G401 (cell line): ENCODE measurements around the gene CRYBB3. TPM values are rescaled to one million over a fixed set of nuclear protein-coding genes. Genes with fewer than 3 reads are reported as not detected.

Experiments
- DNase-seq: peaks from one replicate; pipeline ENCODE4 v3.0.0-alpha.2; 2015; ENCODE audit warnings: low spot score
- in situ Hi-C: cut with HindIII; loops from 2 replicates; pipeline ENCODE4 v1.10.0; 2016; ENCODE audit warnings: low sequenced_read_pairs, mixed read lengths
- total RNA-seq: library from RNA; depleted of rRNA; stranded (reverse); fragments of >200 nt; shearing (Covaris generic); gene quantifications from 2 replicates; pipeline ENCODE4 v1.2.3, GENCODE V29; 2014; rRNA removed

The CRYBB3 gene
- not detected in 2 replicates for total RNA-seq

DNA sequence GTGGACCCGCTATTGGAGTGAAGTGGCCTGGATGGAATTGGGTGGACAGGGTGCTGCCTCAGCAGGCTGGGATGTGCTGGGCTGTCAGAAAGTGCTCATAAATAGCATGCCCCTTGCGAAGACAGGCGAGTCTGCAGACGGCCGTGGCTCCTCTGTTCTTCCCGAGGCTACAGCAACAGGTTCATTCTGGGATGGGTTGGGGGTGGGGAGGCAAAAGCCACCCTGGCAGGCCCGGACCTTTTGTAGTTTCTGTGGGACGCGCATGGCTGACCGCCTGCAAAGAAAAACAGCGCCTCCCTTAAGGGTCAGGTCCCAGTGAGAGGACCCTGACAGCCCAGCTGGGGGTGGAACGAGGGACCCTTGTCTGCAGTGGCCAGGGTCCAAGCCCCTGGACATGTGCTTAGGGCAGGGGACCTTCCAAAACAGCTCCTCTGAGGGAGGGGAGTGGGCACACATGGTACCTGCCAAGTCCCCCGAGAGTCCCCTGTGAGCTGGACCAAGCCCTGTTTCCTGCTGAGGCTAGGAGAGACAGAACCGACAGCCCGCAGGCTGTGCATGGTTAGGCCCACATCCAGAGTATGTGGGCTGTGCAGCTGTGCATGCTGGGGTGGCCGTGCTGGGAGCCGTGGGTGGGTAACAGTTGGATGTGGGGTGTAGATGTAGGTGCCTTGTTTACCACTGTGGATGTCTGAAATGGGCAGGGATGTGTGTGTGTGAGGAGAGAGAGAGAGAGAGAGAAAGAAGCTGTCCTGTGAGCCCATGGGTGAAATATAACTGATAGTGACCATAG lies at the start of gene CRYBB3:
TSS of gene CRYBB3 (plus strand) at position 128 of the 790 bp plus-strand sequence. CDS start 1,539 bp downstream, outside the sequence.
- in situ Hi-C loops: no loop called here
- no peak for DNase-seq

DNA sequence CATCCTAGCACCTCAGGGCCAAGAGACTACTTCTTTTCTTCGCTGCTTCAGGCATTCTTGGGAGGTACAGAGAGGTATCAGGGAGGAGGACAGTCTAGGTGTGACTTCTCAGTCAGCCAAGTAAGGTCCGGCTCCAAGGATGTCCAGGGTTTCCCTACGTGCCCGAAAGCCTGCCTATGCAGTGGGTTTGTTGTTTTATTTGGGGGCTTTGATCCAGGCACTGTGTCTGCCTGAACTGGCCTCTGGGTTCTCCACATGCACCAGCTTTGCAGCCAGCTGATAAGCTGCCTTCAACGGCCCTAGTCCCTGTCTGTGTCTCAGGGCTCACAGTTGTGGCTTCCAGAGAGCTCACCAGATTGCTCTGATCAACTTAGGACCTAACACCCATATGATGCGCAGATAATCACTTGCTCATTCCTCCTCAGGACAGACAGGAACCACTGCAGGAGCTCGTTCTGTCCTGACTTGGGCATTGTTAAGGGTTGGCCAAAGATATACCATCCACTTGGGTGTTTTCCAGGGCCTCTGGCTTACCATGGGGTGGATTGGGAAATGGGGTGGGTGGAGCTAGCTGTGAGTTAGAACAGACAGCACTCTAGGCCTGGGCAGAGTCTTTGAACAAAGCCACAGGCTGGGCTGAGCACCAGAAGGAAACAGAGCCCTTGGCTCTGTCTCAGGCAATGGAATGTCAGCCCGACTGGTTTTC lies 45.5 kb upstream of the CRYBB3 start:
- in situ Hi-C loops: no loop called here
- no peak for DNase-seq

GRCh38 chr22:25154667-25154999 lies 45.0 kb upstream of the CRYBB3 start:
- no peak for DNase-seq
- in situ Hi-C loops: no loop called here

GRCh38 chr22:25156736-25157135 lies 42.9 kb upstream of the CRYBB3 start:
- in situ Hi-C loops: no loop called here
- DNase-seq: no peak

DNA sequence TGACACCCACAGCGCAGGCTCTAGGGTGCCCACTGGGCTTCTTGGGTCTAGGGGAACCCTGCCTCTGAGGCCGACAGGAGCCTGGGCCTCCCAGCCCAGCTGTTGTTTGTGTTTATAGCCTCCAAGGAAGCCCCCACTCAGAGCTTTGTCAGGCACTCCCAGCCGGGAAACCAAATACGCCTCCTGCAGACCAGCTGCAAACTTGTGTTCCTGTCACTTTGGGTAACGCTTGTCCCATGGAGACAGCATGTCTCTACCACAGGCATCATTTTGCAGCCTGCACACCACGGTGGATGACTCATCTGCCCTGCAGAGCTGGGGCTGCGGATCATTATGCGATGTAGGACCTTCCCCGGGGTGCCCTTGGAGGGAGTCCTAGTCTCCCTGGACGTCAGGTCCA lies 40.6 kb upstream of the CRYBB3 start:
- in situ Hi-C loops: no loop called here
- DNase-seq: no peak

GRCh38 chr22:25160120-25160996 lies 39.3 kb upstream of the CRYBB3 start:
- no peak for DNase-seq
- in situ Hi-C loops: no loop called here

- in situ Hi-C loops: no loop called here
- no peak for DNase-seq
Measured at GRCh38 chr22:25161017-25161915, 38.4 kb upstream of the CRYBB3 start.

GRCh38 chr22:25161916-25162530 lies 37.6 kb upstream of the CRYBB3 start:
- no peak for DNase-seq
- in situ Hi-C loops: no loop called here

GRCh38 chr22:25162561-25162960 lies 37.1 kb upstream of the CRYBB3 start:
- DNase-seq: no peak
- in situ Hi-C loops: no loop called here

DNA sequence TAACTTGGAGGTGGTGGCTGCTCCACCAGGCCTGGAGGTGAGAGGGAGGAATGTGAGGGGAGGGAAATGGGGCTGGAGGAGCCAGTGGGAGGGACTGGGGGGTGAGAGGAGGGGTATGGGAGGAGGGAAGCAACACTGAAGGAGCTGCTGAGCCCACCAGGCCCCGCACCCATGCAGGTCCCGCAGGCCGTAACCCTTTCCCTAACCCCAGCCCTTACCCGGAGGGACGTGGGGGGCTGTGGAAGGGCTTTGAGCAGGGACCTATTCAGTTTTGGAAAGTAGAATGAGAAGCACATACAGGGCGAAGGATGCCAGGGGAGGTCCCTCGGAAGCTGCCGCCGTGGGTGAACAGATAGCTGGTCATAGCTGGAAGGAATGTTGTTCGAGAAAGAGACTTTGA lies 33.9 kb upstream of the CRYBB3 start:
- no peak for DNase-seq
- in situ Hi-C loops: no loop called here

DNA sequence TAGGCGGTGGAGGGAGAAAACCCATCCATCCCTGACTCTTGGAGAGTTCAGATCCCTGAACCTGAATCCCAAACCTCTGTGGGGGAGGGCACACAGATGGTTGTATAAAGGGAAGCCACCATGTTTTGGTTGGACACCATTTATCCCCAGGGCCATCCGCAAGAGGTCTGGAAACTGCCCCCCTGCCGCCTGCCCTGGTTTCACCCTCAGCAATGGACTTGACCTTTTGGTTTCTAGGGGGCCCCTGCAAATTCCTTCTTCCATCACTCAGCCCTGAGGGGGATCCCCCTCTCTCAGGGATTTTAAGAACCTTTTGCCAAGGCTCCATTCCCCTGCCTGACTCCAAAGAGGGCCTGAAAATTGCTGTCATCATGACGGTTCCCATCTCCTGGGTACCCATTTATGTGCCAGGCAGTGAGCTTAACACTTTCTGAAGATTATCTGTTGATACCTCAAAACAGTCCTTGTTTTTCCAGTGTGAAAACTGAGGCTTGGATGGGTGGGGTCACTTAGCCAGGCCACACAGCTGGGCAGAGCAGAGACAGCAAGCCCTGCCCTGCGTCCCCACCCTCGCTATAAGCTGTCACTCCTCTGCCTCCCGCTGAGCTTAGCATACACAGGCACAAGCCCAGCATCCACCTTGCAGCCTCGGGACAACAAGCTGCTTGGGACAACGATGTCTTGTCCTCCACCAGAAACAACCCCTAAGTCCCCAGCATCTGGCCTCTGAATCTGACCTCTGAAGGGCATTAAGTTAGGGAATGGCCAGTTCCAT lies 33.2 kb upstream of the CRYBB3 start:
- DNase-seq: no peak
- in situ Hi-C loops: no loop called here

GRCh38 chr22:25167082-25167481 lies 32.6 kb upstream of the CRYBB3 start:
- in situ Hi-C loops: no loop called here
- DNase-seq: no peak

DNA sequence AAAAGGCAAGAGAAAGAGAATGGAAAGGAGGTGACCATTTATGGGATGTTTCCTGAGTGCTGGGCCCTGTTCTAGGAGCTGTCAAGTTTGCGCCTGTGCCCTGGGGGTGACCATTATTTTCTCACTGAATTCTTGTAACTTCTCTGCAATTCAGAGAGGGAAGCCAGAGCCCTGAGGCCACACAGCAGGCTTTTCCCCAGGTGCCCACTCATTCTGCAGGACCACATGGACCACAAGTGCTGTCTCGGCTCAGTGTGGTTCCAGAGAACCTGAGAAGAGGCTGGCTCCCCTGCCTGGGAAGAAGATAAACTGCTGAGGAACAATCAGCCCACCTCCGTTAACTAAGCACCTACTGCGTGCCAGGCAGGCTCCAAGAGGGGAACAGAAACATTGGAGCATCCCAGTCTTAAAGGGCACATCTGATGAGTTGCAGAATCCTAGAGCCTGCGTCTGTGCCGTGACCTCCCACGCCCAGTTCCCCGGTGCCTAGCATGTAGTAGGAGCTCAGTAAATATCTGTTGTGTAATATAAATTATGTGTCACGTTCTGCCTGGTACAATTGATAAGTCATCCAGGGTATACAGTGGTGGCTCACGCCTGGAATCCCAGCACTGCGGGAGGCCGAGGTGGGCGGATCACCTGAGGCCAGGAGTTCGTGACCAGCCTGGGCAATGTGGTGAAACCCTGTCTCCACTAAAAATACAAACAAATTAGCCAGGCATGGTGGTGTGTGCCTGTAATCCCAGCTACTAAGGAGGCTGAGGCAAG lies 31.6 kb upstream of the CRYBB3 start:
- in situ Hi-C loops: no loop called here
- no peak for DNase-seq

DNA sequence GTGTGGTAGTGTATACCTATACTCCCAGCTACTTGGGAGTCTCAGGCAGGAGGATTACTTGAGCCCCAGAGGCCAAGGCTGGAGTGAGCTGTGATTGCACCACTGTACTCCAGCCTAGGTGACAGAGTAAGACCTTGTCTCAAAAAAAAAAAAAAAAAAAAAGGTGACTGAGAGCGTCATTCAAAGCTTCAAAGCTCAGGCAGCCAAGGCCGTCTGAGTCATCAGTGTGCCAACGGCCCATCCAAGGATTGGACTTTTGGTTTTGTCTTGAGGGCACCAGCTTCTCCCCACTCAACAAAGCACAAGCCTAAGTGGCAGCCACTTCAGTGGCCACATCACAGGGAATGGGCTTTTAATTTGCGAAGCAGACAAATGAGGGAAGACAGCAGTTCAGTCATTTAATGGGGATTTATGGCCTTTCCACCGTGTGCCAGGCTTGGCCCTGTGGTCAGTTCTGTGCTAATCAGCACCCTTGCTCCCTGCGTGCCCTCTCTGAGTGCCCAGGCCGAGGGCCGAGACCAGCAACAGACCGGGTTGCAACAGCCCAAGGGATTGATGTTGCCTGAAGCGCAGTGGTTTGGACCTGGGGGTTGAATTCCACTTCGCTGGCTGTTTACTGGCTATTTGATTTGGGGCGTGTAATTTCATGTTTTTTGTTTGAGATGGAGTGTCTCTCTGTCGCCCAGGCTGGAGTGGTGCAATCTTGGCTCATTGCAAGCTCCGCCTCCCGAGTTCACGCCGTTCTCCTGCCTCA lies 30.2 kb upstream of the CRYBB3 start:
- DNase-seq: no peak
- in situ Hi-C loops: no loop called here

- in situ Hi-C loops: no loop called here
- DNase-seq: no peak
Measured at GRCh38 chr22:25170426-25170980, 29.2 kb upstream of the CRYBB3 start.

DNA sequence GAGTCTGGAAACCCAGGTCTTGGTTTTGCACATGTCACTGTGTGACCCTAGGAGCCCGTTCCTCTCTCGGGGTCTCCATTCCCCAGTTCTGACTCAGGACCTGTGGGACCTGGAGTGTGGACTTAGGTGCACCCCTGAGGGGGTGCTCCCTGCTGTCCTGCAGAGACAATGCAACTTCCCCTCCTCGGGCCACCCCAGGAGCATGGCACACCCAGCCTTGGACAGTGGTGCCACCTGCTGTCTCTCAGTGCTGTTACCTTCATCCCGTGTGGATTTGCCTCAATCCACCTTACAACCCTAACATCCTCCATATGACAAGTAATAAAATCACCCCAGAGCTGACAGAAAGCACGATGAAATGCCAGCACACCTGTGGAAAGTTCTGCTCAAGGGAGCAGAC lies 27.5 kb upstream of the CRYBB3 start:
- no peak for DNase-seq
- in situ Hi-C loops: no loop called here
